Gastrocnemius medialis (tissue), 4 donors: ENCODE data around the gene NT5DC3.

ENCODE experiments used
- POLR2A ChIP-seq, 2 donors: fragments of 450-650 bp; IDR thresholded peaks; one replicate each; pipeline ENCODE4 v1.6.1; 2017; ENCODE audit warnings: antibody characterized with exemption in 2 of 2, mild to moderate bottlenecking in 2 of 2, moderate library complexity in 2 of 2
- TF ChIP-seq, protein P1 (sequence below), 5 experiments: fragments of 450-650 bp in 3 of 5; fragments of 200-600 bp in 2 of 5; sonication (generic) in 2 of 5; IDR thresholded peaks in 4 of 5; conservative IDR thresholded peaks in 1 of 5; 1 replicate in 4 of 5; 2 replicates in 1 of 5; pipeline ENCODE4 v1.5.1; 2016 to 2019; ENCODE audit warnings: antibody characterized with exemption in 5 of 5, mild to moderate bottlenecking in 3 of 5, moderate library complexity in 3 of 5

DNA sequence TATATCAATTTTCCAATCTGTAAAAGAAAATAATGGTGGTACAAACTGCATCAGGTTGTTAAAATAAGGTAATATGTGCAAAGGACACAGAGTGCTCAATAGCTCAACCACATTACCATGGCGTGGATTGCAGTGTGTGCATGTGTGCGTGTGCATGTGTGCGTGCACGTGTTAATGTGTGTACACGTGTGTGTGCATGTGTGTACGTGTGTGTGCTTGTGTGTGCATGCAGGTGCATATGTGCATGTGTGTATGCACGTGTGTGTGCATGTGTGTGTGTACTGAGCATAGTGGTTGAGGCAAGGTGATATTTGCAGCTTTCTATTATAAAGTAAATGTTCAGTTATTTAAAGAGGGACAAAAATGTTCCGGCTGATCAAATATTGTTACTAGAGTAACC is 115.6 kb downstream of the NT5DC3 start:
- no peak for TF ChIP-seq POLR2A (IDR thresholded peaks at IDR 0.05)
- TF ChIP-seq, protein P1, sequence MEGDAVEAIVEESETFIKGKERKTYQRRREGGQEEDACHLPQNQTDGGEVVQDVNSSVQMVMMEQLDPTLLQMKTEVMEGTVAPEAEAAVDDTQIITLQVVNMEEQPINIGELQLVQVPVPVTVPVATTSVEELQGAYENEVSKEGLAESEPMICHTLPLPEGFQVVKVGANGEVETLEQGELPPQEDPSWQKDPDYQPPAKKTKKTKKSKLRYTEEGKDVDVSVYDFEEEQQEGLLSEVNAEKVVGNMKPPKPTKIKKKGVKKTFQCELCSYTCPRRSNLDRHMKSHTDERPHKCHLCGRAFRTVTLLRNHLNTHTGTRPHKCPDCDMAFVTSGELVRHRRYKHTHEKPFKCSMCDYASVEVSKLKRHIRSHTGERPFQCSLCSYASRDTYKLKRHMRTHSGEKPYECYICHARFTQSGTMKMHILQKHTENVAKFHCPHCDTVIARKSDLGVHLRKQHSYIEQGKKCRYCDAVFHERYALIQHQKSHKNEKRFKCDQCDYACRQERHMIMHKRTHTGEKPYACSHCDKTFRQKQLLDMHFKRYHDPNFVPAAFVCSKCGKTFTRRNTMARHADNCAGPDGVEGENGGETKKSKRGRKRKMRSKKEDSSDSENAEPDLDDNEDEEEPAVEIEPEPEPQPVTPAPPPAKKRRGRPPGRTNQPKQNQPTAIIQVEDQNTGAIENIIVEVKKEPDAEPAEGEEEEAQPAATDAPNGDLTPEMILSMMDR (IDR thresholded peaks at IDR 0.05 in 4 of 5, conservative IDR thresholded peaks at IDR 0.05 in 1 of 5): no peak
